NT2/D1 (cell line): Measurements from ENCODE around the gene APMAP.

Experiments
- SUZ12 ChIP-seq: IDR thresholded peaks from 2 replicates; pipeline ENCODE4 v1.6.1; 2011; ENCODE audit not compliant: insufficient read length, insufficient read depth; ENCODE audit errors: extremely low read depth
- YY1 ChIP-seq: IDR thresholded peaks from 2 replicates; pipeline ENCODE4 v1.6.1; 2011; ENCODE audit not compliant: insufficient read length, insufficient read depth
- ZNF274 ChIP-seq: IDR thresholded peaks from 2 replicates; pipeline ENCODE4 v1.6.1; 2011; ENCODE audit warnings: mild to moderate bottlenecking, low read depth, low read length

DNA sequence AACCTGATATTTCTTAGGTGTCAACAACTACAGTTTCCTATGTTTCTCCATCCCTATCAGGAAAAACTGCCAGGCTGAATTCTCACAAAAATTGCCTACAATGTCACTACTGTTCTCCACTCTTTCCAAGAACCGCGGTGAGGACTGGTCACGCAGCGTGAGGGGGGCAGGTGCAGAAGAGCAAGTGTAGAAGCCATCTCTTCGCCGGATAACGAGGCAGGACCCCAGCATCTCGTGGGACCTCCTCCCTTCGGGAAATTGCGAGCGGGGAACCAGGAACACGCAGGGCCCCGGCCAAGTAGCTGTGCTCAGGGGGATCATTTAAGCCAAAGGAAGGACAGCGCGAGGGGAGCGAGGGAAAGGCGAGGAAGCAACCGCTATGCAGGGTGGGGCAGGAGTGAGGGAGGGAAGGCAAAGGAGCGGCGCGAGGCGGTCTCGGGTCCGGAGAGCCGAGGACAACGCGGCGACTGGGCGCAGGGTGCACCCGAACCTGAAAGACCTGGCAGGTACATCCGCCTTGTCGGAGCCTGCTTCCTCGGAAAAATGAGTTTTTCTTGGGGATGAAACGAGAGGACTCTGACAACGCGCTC lies 559 bp downstream of the APMAP start:
- TF ChIP-seq ZNF274 (no peak), YY1 (no peak), SUZ12 (no peak)
